KBM-7 (cell line): ENCODE data around the gene RBFOX1.

Experiments
- DNase-seq: peaks from one replicate; pipeline ENCODE4 v3.0.0-alpha.2; 2015
- in situ Hi-C: fragments of 300-500 bp; cut with MboI; formaldehyde crosslinking; loops from 2 replicates; pipeline ENCODE4 v1.14.3; 2020; ENCODE audit warnings: low sequenced_read_pairs, low pct_unique_long_range_greater_than_20kb, mixed read lengths

Gene RBFOX1

GRCh38 chr16:7550096-7550495, 217.5 kb downstream of the RBFOX1 start:
- in situ Hi-C loops, result no loop called here
- DNase-seq, result no peak

- no peak for DNase-seq
- in situ Hi-C loops, result no loop called here
Observed at GRCh38 chr16:7555459-7555858, 222.8 kb downstream of the RBFOX1 start.

- in situ Hi-C loops, result no loop called here
- DNase-seq, result no peak
Observed at GRCh38 chr16:7561908-7562405, 229.3 kb downstream of the RBFOX1 start.

- in situ Hi-C loops, result no loop called here
- no peak for DNase-seq
Observed at GRCh38 chr16:7566360-7566759, 233.7 kb downstream of the RBFOX1 start.

GRCh38 chr16:7571366-7571765, 238.7 kb downstream of the RBFOX1 start:
- in situ Hi-C loops, result no loop called here

GRCh38 chr16:7577588-7577987, 244.9 kb downstream of the RBFOX1 start:
- no peak for DNase-seq
- in situ Hi-C loops, result no loop called here

More at GRCh38 chr16:7571366-7571765, 238.7 kb downstream of the RBFOX1 start:
- DNase-seq, result no peak

- in situ Hi-C loops, result no loop called here
Observed at GRCh38 chr16:7579454-7579853, 246.8 kb downstream of the RBFOX1 start.

GRCh38 chr16:7581175-7581574, 248.5 kb downstream of the RBFOX1 start:
- in situ Hi-C loops, result no loop called here
- no peak for DNase-seq

More at GRCh38 chr16:7579454-7579853, 246.8 kb downstream of the RBFOX1 start:
- DNase-seq, result no peak

- in situ Hi-C loops, result no loop called here
- DNase-seq, result no peak
Observed at GRCh38 chr16:7583396-7583795, 250.8 kb downstream of the RBFOX1 start.

GRCh38 chr16:7584561-7584960, 251.9 kb downstream of the RBFOX1 start:
- no peak for DNase-seq
- in situ Hi-C loops, result no loop called here

GRCh38 chr16:7585705-7586104, 253.1 kb downstream of the RBFOX1 start:
- no peak for DNase-seq
- in situ Hi-C loops, result no loop called here

GRCh38 chr16:7590934-7591333, 258.3 kb downstream of the RBFOX1 start:
- in situ Hi-C loops, result no loop called here
- no peak for DNase-seq

GRCh38 chr16:7596308-7596707, 263.7 kb downstream of the RBFOX1 start:
- in situ Hi-C loops, result no loop called here
- DNase-seq, result no peak

GRCh38 chr16:7597677-7598076, 265.0 kb downstream of the RBFOX1 start:
- DNase-seq, result no peak
- in situ Hi-C loops, result no loop called here

- in situ Hi-C loops, result no loop called here
- DNase-seq, result no peak
Observed at GRCh38 chr16:7601100-7601499, 268.5 kb downstream of the RBFOX1 start.

- no peak for DNase-seq
- in situ Hi-C loops, result no loop called here
Observed at GRCh38 chr16:7602291-7602950, 269.8 kb downstream of the RBFOX1 start.

- in situ Hi-C loops, result no loop called here
Observed at GRCh38 chr16:7605812-7606211, 273.2 kb downstream of the RBFOX1 start.

GRCh38 chr16:7612671-7613070, 280.0 kb downstream of the RBFOX1 start:
- DNase-seq, result no peak
- in situ Hi-C loops, result no loop called here

More at GRCh38 chr16:7605812-7606211, 273.2 kb downstream of the RBFOX1 start:
- no peak for DNase-seq

GRCh38 chr16:7613518-7613917, 280.9 kb downstream of the RBFOX1 start:
- DNase-seq, result no peak
- in situ Hi-C loops, result no loop called here

- no peak for DNase-seq
- in situ Hi-C loops, result no loop called here
Observed at GRCh38 chr16:7614021-7614795, 281.6 kb downstream of the RBFOX1 start.
